Activated B cell treated with CpG ODN at 0.5 μM for 24 hours (primary cell): ENCODE data around the gene DENND11. TPM values are rescaled to one million over a fixed set of nuclear protein-coding genes. Genes with fewer than 3 reads are reported as not detected.

Experiments
- ATAC-seq: fragments of 200-7000 bp; cut with Tn5 transposase; one replicate; pipeline ENCODE4 v1.10.0; 2021; ENCODE audit warnings: low read depth, mild to moderate bottlenecking, moderate library complexity
- CTCF ChIA-PET: fragments of 350-600 bp; sonication (Branson Sonifier 250); formaldehyde crosslinking; loops from one replicate; lab custom pipeline; 2021; ENCODE audit warnings: antibody characterized with exemption; lab: Charles Lee
- POLR2A ChIA-PET: fragments of 350-600 bp; sonication (Branson Sonifier 250); formaldehyde crosslinking; loops from one replicate; lab custom pipeline; 2021; ENCODE audit warnings: antibody characterized with exemption; lab: Charles Lee
- DNase-seq: peaks from one replicate; pipeline ENCODE4 v3.0.0; 2022
- H3K27ac Mint-ChIP-seq: one replicate; pipeline ENCODE4 v1.8.0; 2020; ENCODE audit warnings: mixed read lengths
- H3K27me3 Mint-ChIP-seq: one replicate; pipeline ENCODE4 v1.8.0; 2021; ENCODE audit warnings: mixed read lengths
- H3K36me3 Mint-ChIP-seq: one replicate; pipeline ENCODE4 v1.8.0; 2021; ENCODE audit warnings: low read depth, mixed read lengths
- H3K4me1 Mint-ChIP-seq: one replicate; pipeline ENCODE4 v1.8.0; 2021; ENCODE audit warnings: mixed read lengths
- H3K4me3 Mint-ChIP-seq: one replicate; pipeline ENCODE4 v1.8.0; 2020; ENCODE audit warnings: mild to moderate bottlenecking, mixed read lengths
- H3K9me3 Mint-ChIP-seq: one replicate; pipeline ENCODE4 v1.8.0; 2020; ENCODE audit warnings: mixed read lengths
- CTCF ChIP-seq: fragments of 200-600 bp; IDR thresholded peaks from one replicate; pipeline ENCODE4 v1.8.0; 2022; ENCODE audit warnings: antibody characterized with exemption, mild to moderate bottlenecking
- intact Hi-C: fragments of 100-400 bp; cut with micrococcal nuclease; formaldehyde crosslinking; loops from one replicate; pipeline ENCODE4 v1.15.1; 2024
- total RNA-seq: library from RNA; stranded (reverse); gene quantifications from 2 replicates; pipeline ENCODE4 v1.2.3, GENCODE V29; 2022

The DENND11 gene
- total RNA-seq, 1 donor from 2014 or later, result 58.1 TPM

- Mint-ChIP-seq H3K4me3 (no peak overlapping the region), H3K27ac (no peak overlapping the region), H3K36me3 (peaks cover 40% of the 10 kb centered on the region), H3K4me1 (peaks cover 32% of the 10 kb centered on the region), H3K9me3 (no peaks in the 10 kb centered on the region), H3K27me3 (no peaks in the 10 kb centered on the region)
- no peak for TF ChIP-seq CTCF
- intact Hi-C loops, result loop anchor here (5.0 to 10.0 kb wide), 5 partner anchors 100 to 955 kb away; partner anchors contain the start of genes AGK, NDUFB2 and TMEM178B
- DNase-seq (no peak), ATAC-seq (no peak)
- POLR2A ChIA-PET, result no interaction called here
- CTCF ChIA-PET, result interaction anchor here (1.2 to 3.9 kb wide), 5 partner anchors 84 to 842 kb away, joined by 3 to 54 read pairs (median 5); partner anchors contain the start of genes MRPS33 and SSBP1
These were observed 49.3 kb downstream of the DENND11 start for GRCh38 chr7:141652691-141653090.

Other genes starting within 250 kb of the DENND11 start
- 35.1 and 39.3 TPM in 2 replicates for gene AGK, start 150.8 kb downstream of the DENND11 start, total RNA-seq
- gene WEE2, start 6.2 kb upstream of the DENND11 start, total RNA-seq, result not detected in 2 replicates
- 122 and 146 TPM in 2 replicates for gene SSBP1, start 36.2 kb upstream of the DENND11 start, total RNA-seq
- 2.8 and 3.3 TPM in 2 replicates for gene TAS2R3, start 61.9 kb upstream of the DENND11 start, total RNA-seq
- gene TAS2R4, start 74.5 kb upstream of the DENND11 start, total RNA-seq, result 1.3 and 1.9 TPM in 2 replicates
- 1.1 and 1.5 TPM in 2 replicates for gene TAS2R5, start 88.1 kb upstream of the DENND11 start, total RNA-seq
- gene PRSS37, start 139.3 kb upstream of the DENND11 start, total RNA-seq, result not detected in 2 replicates
- not detected in 2 replicates for gene OR9A4, start 214.2 kb upstream of the DENND11 start, total RNA-seq
- gene CLEC5A, start 244.8 kb upstream of the DENND11 start, total RNA-seq, result 0.20 and 0.35 TPM in 2 replicates